Chondrocyte (in vitro differentiated cells): Measurements from ENCODE around the gene FRMD7. TPM values are rescaled to one million over a fixed set of nuclear protein-coding genes. Genes with fewer than 3 reads are reported as not detected.

ENCODE experiments used
- DNase-seq: peaks from one replicate; pipeline ENCODE4 v3.0.0; 2021; ENCODE audit warnings: mixed read lengths, low spot score
- H3K27ac Mint-ChIP-seq: one replicate; pipeline ENCODE4 v1.8.0; 2021; ENCODE audit warnings: mild to moderate bottlenecking, moderate library complexity, mixed read lengths; ENCODE audit not compliant: unreplicated experiment
- H3K27me3 Mint-ChIP-seq: 2 replicates; pipeline ENCODE4 v1.8.0; 2021; ENCODE audit warnings: low read depth, mixed read lengths
- H3K36me3 Mint-ChIP-seq: 2 replicates; pipeline ENCODE4 v1.8.0; 2021; ENCODE audit warnings: low read depth, mixed read lengths
- H3K4me1 Mint-ChIP-seq: 2 replicates; pipeline ENCODE4 v1.8.0; 2021; ENCODE audit warnings: low read depth, mild to moderate bottlenecking, mixed read lengths
- H3K4me3 Mint-ChIP-seq: one replicate; pipeline ENCODE4 v1.8.0; 2021; ENCODE audit warnings: mild to moderate bottlenecking, moderate library complexity, mixed read lengths; ENCODE audit not compliant: unreplicated experiment
- H3K9me3 Mint-ChIP-seq: 2 replicates; pipeline ENCODE4 v1.8.0; 2021; ENCODE audit warnings: low read depth, mixed read lengths
- CTCF ChIP-seq: fragments of 200-600 bp; sonication (generic); IDR thresholded peaks from 2 replicates; pipeline ENCODE4 v1.5.0; 2021; ENCODE audit warnings: antibody characterized with exemption, mild to moderate bottlenecking, moderate library complexity
- total RNA-seq: library from RNA; stranded (reverse); gene quantifications from 3 replicates; pipeline ENCODE4 v1.2.1, GENCODE V29; 2021

The FRMD7 gene
- total RNA-seq, 1 donor from 2014 or later, result 0.25 TPM

DNA sequence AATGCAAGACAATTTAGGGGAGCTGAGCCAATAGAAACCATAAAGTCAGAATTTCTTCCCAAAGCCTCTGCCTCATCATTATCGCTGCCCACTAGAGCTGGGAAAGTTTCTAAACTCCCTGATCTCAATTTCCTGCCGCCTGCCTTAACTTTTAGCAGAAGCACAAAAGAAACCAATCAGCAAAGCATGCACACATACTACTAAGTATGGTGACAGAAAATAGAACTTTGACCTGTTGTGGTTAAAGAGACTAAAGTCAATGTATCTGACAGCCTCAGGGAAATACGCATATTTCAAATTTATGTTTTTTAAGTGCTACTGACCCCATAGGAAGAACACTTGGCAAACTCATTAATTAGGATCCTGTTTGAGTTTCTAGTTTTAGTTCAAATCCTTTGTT is 94.7 kb downstream of the FRMD7 start:
- H3K9me3 Mint-ChIP-seq, result no peaks in the 10 kb centered on the region
- H3K36me3 Mint-ChIP-seq, result no peaks in the 10 kb centered on the region
- no peak overlapping the region for H3K4me3 Mint-ChIP-seq
- no peaks in the 10 kb centered on the region for H3K27me3 Mint-ChIP-seq
- H3K27ac Mint-ChIP-seq, result no peak overlapping the region
- peaks cover 7% of the 10 kb centered on the region for H3K4me1 Mint-ChIP-seq
- no peak for TF ChIP-seq CTCF
- no peak for DNase-seq

- no peaks in the 10 kb centered on the region for H3K36me3 Mint-ChIP-seq
- no peaks in the 10 kb centered on the region for H3K27me3 Mint-ChIP-seq
- TF ChIP-seq CTCF, result no peak
- no peak overlapping the region for H3K27ac Mint-ChIP-seq
- DNase-seq, result no peak
- H3K4me1 Mint-ChIP-seq, result peaks cover 4% of the 10 kb centered on the region
- no peaks in the 10 kb centered on the region for H3K9me3 Mint-ChIP-seq
- no peak overlapping the region for H3K4me3 Mint-ChIP-seq
Observed at GRCh38 chrX:132031867-132032266, 96.0 kb downstream of the FRMD7 start.

- Mint-ChIP-seq H3K9me3 (no peaks in the 10 kb centered on the region), H3K4me1 (peaks cover 6% of the 10 kb centered on the region), H3K4me3 (no peak overlapping the region), H3K36me3 (no peaks in the 10 kb centered on the region), H3K27me3 (no peaks in the 10 kb centered on the region), H3K27ac (no peak overlapping the region)
- no peak for DNase-seq
- no peak for TF ChIP-seq CTCF
Observed at GRCh38 chrX:132030264-132030663, 97.6 kb downstream of the FRMD7 start.

Other genes with a start within 250 kb of the FRMD7 start
- 17.9 to 20.5 TPM (median 20.2 TPM) in 3 replicates for gene STK26, start 104.7 kb downstream of the FRMD7 start, total RNA-seq
- gene RAP2C, start 91.4 kb upstream of the FRMD7 start, total RNA-seq, result 49.7 to 56.1 TPM (median 55.3 TPM) in 3 replicates